Measurements from ENCODE around the gene MYOM3. TPM values are rescaled to one million over a fixed set of nuclear protein-coding genes. Genes with fewer than 3 reads are reported as not detected.
"Not testable (repeated sequence)": the region's sequence is repeated elsewhere in the genome, so short reads cannot be mapped to it uniquely, and the experiment has no call there.

MYOM3 gene
- total and polyA plus RNA-seq, 4 donors, result 0.59 to 1.9 (median 0.95) TPM

DNA sequence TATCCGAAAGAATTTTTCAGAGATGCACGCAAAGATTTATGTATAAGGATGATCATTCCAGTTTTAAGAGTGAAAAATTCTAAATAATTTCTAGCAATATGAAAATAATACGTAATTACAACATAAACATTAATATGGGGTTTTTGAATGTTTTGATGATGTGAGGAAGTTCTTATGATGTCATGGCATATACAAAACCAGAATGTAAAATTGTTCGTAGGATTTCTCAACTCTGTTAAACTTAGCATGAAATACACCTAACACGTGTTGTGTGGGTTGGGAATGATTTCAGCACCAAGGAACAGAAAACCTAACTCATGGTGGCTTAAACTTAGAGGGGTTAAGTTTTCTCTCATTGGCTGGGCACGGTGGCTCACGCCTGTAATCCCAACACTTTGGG lies 62.2 kb downstream of the MYOM3 start:
- intact Hi-C loops (cut with DNase I), result no loop called here

GRCh38 chr1:24048894-24049293 lies 63.0 kb downstream of the MYOM3 start:
- WGBS, 2 donors, result 88 to 90% methylated on average over 3 to 4 of the region's 4 CpGs
- H3K4me3 ChIP-seq (ENCODE audit: low read length in 2 of 2); ATAC-seq (ENCODE audit: low FRiP score); H3K27me3 ChIP-seq (ENCODE audit: control insufficient read depth in 1 of 2, insufficient read depth in 2 of 2, low read length in 1 of 2); intact Hi-C loops (cut with DNase I); H3K4me1 ChIP-seq (ENCODE audit: control insufficient read depth in 1 of 2, insufficient read depth in 2 of 2, low read length in 2 of 2); H3K27ac ChIP-seq (ENCODE audit: low read depth in 1 of 2, low read length in 2 of 2); H3K9me3 ChIP-seq (ENCODE audit: control insufficient read depth, low read length); DNase-seq; H3K36me3 ChIP-seq (ENCODE audit: control insufficient read depth in 1 of 2, insufficient read depth in 2 of 2, low read length in 1 of 2): not testable (repeated sequence)

More for the DNA sequence above, 62.2 kb downstream of the MYOM3 start:
- no peak overlapping the region for H3K4me3 ChIP-seq (ENCODE audit: low read length in 2 of 2)
- no peak for ATAC-seq (ENCODE audit: low FRiP score)
- no peak overlapping the region for H3K27ac ChIP-seq (ENCODE audit: low read depth in 1 of 2, low read length in 2 of 2)
- no peaks in the 10 kb centered on the region for H3K27me3 ChIP-seq (ENCODE audit: control insufficient read depth in 1 of 2, insufficient read depth in 2 of 2, low read length in 1 of 2)
- H3K36me3 ChIP-seq (ENCODE audit: control insufficient read depth in 1 of 2, insufficient read depth in 2 of 2, low read length in 1 of 2), result no peaks in the 10 kb centered on the region
- DNase-seq, result no peak
- peaks cover 0 to 2% of the 10 kb centered on the region in 2 donors for H3K4me1 ChIP-seq (ENCODE audit: control insufficient read depth in 1 of 2, insufficient read depth in 2 of 2, low read length in 2 of 2)
- 94 to 96% methylated on average over 7 of the region's 7 CpGs for WGBS, 2 donors
- H3K9me3 ChIP-seq (ENCODE audit: control insufficient read depth, low read length), result no peaks in the 10 kb centered on the region

DNA sequence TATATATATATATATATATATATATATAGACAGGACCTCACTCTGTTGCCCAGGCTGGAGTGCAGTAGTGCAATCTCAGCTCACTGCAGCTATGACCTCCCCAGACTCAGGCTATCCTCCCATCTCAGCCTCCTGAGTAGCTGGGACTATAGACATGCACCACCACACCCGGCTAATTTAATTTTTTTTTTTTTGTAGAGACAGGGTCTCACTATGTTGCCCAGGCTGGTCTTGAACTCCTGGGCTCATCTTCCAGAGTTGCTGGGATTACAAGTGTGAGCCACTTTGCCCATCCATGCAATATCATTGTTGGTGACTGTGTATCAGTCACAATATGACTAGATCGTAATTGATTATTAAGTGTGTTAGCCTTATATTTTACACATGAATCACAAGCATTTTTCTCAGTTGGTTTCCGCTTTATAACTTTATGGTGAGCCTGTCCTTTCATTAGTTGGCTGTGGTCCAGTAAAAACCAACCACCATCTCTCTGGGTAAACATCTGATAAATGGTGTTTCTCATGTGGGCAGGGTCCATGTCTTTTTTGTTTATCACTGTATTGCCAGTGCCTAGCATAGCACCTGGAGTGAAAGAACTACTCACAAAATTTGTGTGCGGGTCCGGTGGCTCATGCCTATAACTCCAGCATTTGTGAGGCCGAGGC lies 63.6 kb downstream of the MYOM3 start:
- Histone ChIP-seq H3K4me1 (ENCODE audit: control insufficient read depth in 1 of 2, insufficient read depth in 2 of 2, low read length in 2 of 2) (peaks cover 0 to 2% of the 10 kb centered on the region in 2 donors), H3K36me3 (ENCODE audit: control insufficient read depth in 1 of 2, insufficient read depth in 2 of 2, low read length in 1 of 2) (no peaks in the 10 kb centered on the region), H3K9me3 (ENCODE audit: control insufficient read depth, low read length) (no peaks in the 10 kb centered on the region), H3K27me3 (ENCODE audit: control insufficient read depth in 1 of 2, insufficient read depth in 2 of 2, low read length in 1 of 2) (no peaks in the 10 kb centered on the region), H3K4me3 (ENCODE audit: low read length in 2 of 2) (no peak overlapping the region), H3K27ac (ENCODE audit: low read depth in 1 of 2, low read length in 2 of 2) (no peak overlapping the region)
- ATAC-seq (ENCODE audit: low FRiP score) (no peak), DNase-seq (no peak)
- intact Hi-C loops (cut with DNase I), result no loop called here
- WGBS, 2 donors, result 92 to 96% methylated on average over 6 of the region's 6 CpGs

DNA sequence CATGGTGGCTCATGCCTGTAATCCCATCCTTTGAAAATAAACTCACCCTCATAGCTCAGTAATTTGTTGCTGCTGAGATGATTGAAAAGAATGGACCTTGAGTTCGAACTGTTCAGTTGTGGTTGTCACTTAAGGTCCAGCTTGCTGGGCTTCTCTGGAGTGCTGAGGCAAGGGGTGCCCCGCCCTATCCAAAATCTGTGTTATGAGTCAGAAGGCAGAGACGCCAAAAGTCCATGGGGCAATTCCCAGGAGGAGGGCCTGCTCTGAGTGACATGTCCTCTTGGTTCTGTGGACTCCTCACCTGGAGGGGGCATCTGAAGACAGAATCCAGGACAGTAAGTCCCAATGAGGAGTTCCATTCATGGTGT lies 64.8 kb downstream of the MYOM3 start:
- Histone ChIP-seq H3K36me3 (ENCODE audit: control insufficient read depth in 1 of 2, insufficient read depth in 2 of 2, low read length in 1 of 2) (no peaks in the 10 kb centered on the region), H3K4me1 (ENCODE audit: control insufficient read depth in 1 of 2, insufficient read depth in 2 of 2, low read length in 2 of 2) (peaks cover 0 to 2% of the 10 kb centered on the region in 2 donors), H3K9me3 (ENCODE audit: control insufficient read depth, low read length) (no peaks in the 10 kb centered on the region), H3K27ac (ENCODE audit: low read depth in 1 of 2, low read length in 2 of 2) (peak overlapping the region in 1 of 2 donors; percentile 8), H3K4me3 (ENCODE audit: low read length in 2 of 2) (no peak overlapping the region), H3K27me3 (ENCODE audit: control insufficient read depth in 1 of 2, insufficient read depth in 2 of 2, low read length in 1 of 2) (no peaks in the 10 kb centered on the region)
- intact Hi-C loops (cut with DNase I), result no loop called here
- ATAC-seq (ENCODE audit: low FRiP score) (peak; percentile 84), DNase-seq (peak; percentile 75 to 85)
- 12 to 18% methylated on average over 3 of the region's 3 CpGs for WGBS, 2 donors

GRCh38 chr1:24045771-24046170 lies 66.2 kb downstream of the MYOM3 start:
- ATAC-seq (ENCODE audit: low FRiP score), result peak; percentile 26
- Histone ChIP-seq H3K4me1 (ENCODE audit: control insufficient read depth in 1 of 2, insufficient read depth in 2 of 2, low read length in 2 of 2) (peaks cover 0 to 2% of the 10 kb centered on the region in 2 donors), H3K4me3 (ENCODE audit: low read length in 2 of 2) (no peak overlapping the region), H3K27ac (ENCODE audit: low read depth in 1 of 2, low read length in 2 of 2) (no peak overlapping the region), H3K27me3 (ENCODE audit: control insufficient read depth in 1 of 2, insufficient read depth in 2 of 2, low read length in 1 of 2) (no peaks in the 10 kb centered on the region), H3K9me3 (ENCODE audit: control insufficient read depth, low read length) (no peaks in the 10 kb centered on the region), H3K36me3 (ENCODE audit: control insufficient read depth in 1 of 2, insufficient read depth in 2 of 2, low read length in 1 of 2) (no peaks in the 10 kb centered on the region)
- intact Hi-C loops (cut with DNase I), result no loop called here
- WGBS, 2 donors, result 5 to 7% methylated on average over 2 of the region's 2 CpGs
- DNase-seq, result no peak

- H3K27me3 ChIP-seq (ENCODE audit: control insufficient read depth in 1 of 2, insufficient read depth in 2 of 2, low read length in 1 of 2); H3K27ac ChIP-seq (ENCODE audit: low read depth in 1 of 2, low read length in 2 of 2); H3K9me3 ChIP-seq (ENCODE audit: control insufficient read depth, low read length); H3K36me3 ChIP-seq (ENCODE audit: control insufficient read depth in 1 of 2, insufficient read depth in 2 of 2, low read length in 1 of 2); DNase-seq; H3K4me3 ChIP-seq (ENCODE audit: low read length in 2 of 2); ATAC-seq (ENCODE audit: low FRiP score); intact Hi-C loops (cut with DNase I); H3K4me1 ChIP-seq (ENCODE audit: control insufficient read depth in 1 of 2, insufficient read depth in 2 of 2, low read length in 2 of 2): not testable (repeated sequence)
- WGBS, 2 donors, result 93 to 95% methylated on average over 5 of the region's 5 CpGs
These were observed 67.3 kb downstream of the MYOM3 start for GRCh38 chr1:24044672-24045071.

DNA sequence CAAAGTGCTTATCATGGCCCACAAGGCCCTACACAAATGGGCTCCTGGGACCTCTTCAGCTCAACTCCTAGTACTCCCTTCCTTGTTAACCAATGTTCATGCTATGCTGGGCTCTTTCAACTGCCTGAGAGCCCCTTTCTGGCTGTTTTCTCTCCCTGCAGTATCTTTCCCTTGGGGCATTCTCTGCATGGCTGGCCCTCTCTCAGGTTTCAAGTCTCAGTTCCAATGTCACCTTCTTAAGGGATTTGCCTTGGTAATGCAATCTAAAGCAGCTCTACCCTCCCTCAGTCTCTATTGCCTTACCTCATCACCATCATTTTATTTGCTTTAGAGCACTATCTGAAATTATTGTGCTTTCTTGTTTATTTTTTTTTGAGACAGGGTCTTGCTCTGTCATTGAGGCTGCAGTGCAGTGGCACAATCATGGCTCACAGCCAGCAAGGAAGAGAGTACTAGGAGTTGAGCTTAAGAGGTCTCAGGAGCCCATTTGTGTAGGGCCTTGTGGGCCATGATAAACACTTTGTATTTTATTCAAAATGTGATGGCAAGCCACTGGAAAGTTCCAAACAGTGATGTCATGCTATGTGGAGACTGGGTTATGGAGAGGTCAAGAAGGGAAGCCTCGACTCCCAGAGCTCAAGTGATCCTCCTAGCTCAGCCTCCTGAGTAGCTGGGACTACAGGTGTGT lies 68.4 kb downstream of the MYOM3 start:
- Histone ChIP-seq H3K27ac (ENCODE audit: low read depth in 1 of 2, low read length in 2 of 2) (no peak overlapping the region), H3K4me1 (ENCODE audit: control insufficient read depth in 1 of 2, insufficient read depth in 2 of 2, low read length in 2 of 2) (peaks cover 0 to 2% of the 10 kb centered on the region in 2 donors), H3K36me3 (ENCODE audit: control insufficient read depth in 1 of 2, insufficient read depth in 2 of 2, low read length in 1 of 2) (no peaks in the 10 kb centered on the region), H3K27me3 (ENCODE audit: control insufficient read depth in 1 of 2, insufficient read depth in 2 of 2, low read length in 1 of 2) (no peaks in the 10 kb centered on the region), H3K4me3 (ENCODE audit: low read length in 2 of 2) (no peak overlapping the region), H3K9me3 (ENCODE audit: control insufficient read depth, low read length) (no peaks in the 10 kb centered on the region)
- DNase-seq, result no peak
- 56 to 75% methylated on average over 1 of the region's 1 CpG for WGBS, 2 donors
- no peak for ATAC-seq (ENCODE audit: low FRiP score)
- intact Hi-C loops (cut with DNase I), result no loop called here

DNA sequence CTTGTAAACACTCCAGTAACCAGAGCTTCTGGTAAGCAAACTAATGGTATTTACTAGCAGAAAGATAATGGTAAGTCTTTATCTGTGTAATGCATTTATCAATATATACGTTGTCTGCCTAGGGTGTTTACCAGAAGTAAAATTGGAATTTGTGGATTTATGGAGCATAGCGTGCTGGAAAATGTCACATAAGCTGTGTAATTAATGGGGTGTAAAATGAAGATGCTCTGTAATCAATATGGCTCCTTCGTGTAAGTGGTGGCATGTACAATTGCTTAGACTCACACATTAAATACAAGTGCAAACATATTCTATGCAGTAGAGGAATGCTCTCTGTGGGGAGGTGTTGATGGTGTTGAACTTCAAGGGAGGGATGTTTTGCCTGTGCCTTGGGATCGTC lies 69.6 kb downstream of the MYOM3 start:
- WGBS, 2 donors, result 84 to 88% methylated on average over 4 of the region's 4 CpGs

DNA sequence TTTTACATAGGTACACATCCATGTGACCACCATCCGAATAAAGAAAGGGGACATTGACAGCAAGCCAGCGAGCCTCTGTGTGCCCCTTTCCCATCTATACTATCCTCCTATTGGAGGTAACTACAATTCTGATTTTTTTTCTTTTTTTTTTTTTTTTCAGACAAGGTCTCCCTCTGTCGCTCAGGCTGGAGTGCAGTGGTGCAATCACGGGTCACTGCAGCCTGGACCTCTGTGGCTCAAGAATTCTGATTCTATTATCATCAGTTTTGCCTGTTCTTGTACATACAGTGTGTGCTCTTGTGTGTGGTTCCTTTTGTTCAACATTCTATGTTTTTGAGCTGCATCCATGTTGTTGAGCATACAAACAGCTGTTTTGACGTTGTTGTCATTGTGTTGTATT lies 75.8 kb downstream of the MYOM3 start:
- Histone ChIP-seq H3K27me3 (ENCODE audit: control insufficient read depth in 1 of 2, insufficient read depth in 2 of 2, low read length in 1 of 2) (no peaks in the 10 kb centered on the region), H3K4me3 (ENCODE audit: low read length in 2 of 2) (no peak overlapping the region), H3K9me3 (ENCODE audit: control insufficient read depth, low read length) (no peaks in the 10 kb centered on the region), H3K27ac (ENCODE audit: low read depth in 1 of 2, low read length in 2 of 2) (no peak overlapping the region), H3K4me1 (ENCODE audit: control insufficient read depth in 1 of 2, insufficient read depth in 2 of 2, low read length in 2 of 2) (peaks cover 0 to 2% of the 10 kb centered on the region in 2 donors), H3K36me3 (ENCODE audit: control insufficient read depth in 1 of 2, insufficient read depth in 2 of 2, low read length in 1 of 2) (no peaks in the 10 kb centered on the region)
- WGBS, 2 donors, result 82 to 87% methylated on average over 5 of the region's 5 CpGs
- no peak for DNase-seq
- ATAC-seq (ENCODE audit: low FRiP score), result no peak
- intact Hi-C loops (cut with DNase I), result no loop called here

More for the DNA sequence above, 69.6 kb downstream of the MYOM3 start:
- DNase-seq (no peak), ATAC-seq (ENCODE audit: low FRiP score) (no peak)
- no peak overlapping the region for H3K4me3 ChIP-seq (ENCODE audit: low read length in 2 of 2)
- no peaks in the 10 kb centered on the region for H3K27me3 ChIP-seq (ENCODE audit: control insufficient read depth in 1 of 2, insufficient read depth in 2 of 2, low read length in 1 of 2)
- intact Hi-C loops (cut with DNase I), result no loop called here
- H3K4me1 ChIP-seq (ENCODE audit: control insufficient read depth in 1 of 2, insufficient read depth in 2 of 2, low read length in 2 of 2), result peaks cover 0 to 2% of the 10 kb centered on the region in 2 donors
- H3K27ac ChIP-seq (ENCODE audit: low read depth in 1 of 2, low read length in 2 of 2), result no peak overlapping the region
- no peaks in the 10 kb centered on the region for H3K36me3 ChIP-seq (ENCODE audit: control insufficient read depth in 1 of 2, insufficient read depth in 2 of 2, low read length in 1 of 2)
- no peaks in the 10 kb centered on the region for H3K9me3 ChIP-seq (ENCODE audit: control insufficient read depth, low read length)
